BLaER1 treated with 17β-estradiol and CSF1 and Interleukin-3, amounts not matched to agents 10 nM and 100 nM (cell line): ENCODE results near the gene BEAN1.

Experiments
- H3K27ac ChIP-seq, 11 experiments: shearing (Covaris generic); formaldehyde crosslinking; 2 replicates each; pipeline ENCODE4 v1.8.1; 2022
- H3K27me3 ChIP-seq, 11 experiments: shearing (Covaris generic); formaldehyde crosslinking; 2 replicates each; pipeline ENCODE4 v1.8.1; 2022
- H3K36me3 ChIP-seq, 11 experiments: shearing (Covaris generic); formaldehyde crosslinking; 2 replicates each; pipeline ENCODE4 v1.8.1; 2022
- H3K4me1 ChIP-seq, 10 experiments: shearing (Covaris generic); formaldehyde crosslinking; 2 replicates each; pipeline ENCODE4 v1.8.1; 2022
- H3K4me2 ChIP-seq, 11 experiments: shearing (Covaris generic); formaldehyde crosslinking; 2 replicates each; pipeline ENCODE4 v1.8.1; 2022
- H3K4me3 ChIP-seq, 10 experiments: shearing (Covaris generic); formaldehyde crosslinking; 2 replicates each; pipeline ENCODE4 v1.8.1; 2022
- H3K9ac ChIP-seq, 11 experiments: shearing (Covaris generic); formaldehyde crosslinking; 2 replicates each; pipeline ENCODE4 v1.8.1; 2022
- H3K9me3 ChIP-seq, 11 experiments: shearing (Covaris generic); formaldehyde crosslinking; replicated peaks in 1 of 11; 2 replicates each; pipeline ENCODE4 v1.8.1; 2022
- H4K20me1 ChIP-seq, 11 experiments: shearing (Covaris generic); formaldehyde crosslinking; 2 replicates each; pipeline ENCODE4 v1.8.1; 2022
- Cebpa-rat ChIP-seq, 11 experiments: shearing (Covaris generic); IDR thresholded peaks; 2 replicates each; pipeline ENCODE4 v1.8.1; 2022

BEAN1 gene

DNA sequence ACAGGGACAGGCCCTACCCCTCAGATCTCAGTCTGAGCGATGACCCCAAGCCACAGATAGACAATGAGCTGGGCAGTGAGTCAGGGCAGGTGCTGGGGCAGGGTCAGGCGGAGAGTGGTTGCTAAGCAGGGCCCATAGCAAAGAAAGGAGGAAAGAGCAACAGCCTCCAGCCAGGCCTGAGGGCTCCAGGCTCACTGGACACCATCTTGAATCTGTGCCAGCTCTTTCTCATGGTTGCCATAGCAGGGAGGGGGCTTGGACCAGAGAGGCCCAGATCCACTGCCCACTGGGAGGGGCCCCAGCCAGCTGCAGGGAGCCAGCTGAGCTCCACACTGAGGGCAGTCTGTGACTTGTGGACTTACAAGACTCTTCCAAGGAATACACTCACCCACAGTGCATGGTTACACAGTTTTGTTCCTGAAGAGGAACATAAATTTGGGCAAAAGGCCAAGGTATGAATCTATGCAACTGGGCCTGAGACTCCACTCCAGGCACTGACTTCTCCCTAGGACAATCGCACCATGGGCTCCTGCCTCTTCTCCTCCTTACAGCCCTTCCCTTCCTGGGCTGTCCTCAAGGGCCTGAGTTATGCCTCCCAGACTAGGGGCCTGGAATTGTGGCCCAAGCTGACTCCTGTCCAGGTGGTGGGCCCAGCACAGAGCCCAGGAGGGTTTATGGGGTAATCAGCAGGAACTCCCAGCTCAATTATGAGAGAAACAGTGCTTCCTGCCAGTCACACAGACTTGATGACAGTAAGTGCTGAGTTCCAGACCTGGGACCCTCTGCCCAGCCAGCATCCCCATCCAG lies 59.9 kb downstream of the BEAN1 start:
- no peaks in the 10 kb centered on the region for H3K27me3 ChIP-seq
- H3K9ac ChIP-seq, result peak overlapping the region in 3 of 11 experiments; percentile 4 to 33 (median 12); a peak in 1 of 22 replicates
- H3K27ac ChIP-seq, result peak overlapping the region in 10 of 11 experiments; percentile 9 to 53 (median 28); a peak in 12 of 22 replicates
- TF ChIP-seq Cebpa-rat (IDR thresholded peaks at IDR 0.05), result no peak
- peak overlapping the region; percentile 33 to 88 (median 54) for H3K4me2 ChIP-seq
- H3K9me3 ChIP-seq, result no peaks in the 10 kb centered on the region
- H3K36me3 ChIP-seq, result no peaks in the 10 kb centered on the region
- H3K4me1 ChIP-seq, result peaks cover 57 to 66% (median 61%) of the 10 kb centered on the region in 10 experiments
- no peak overlapping the region for H3K4me3 ChIP-seq
- H4K20me1 ChIP-seq, result no peaks in the 10 kb centered on the region; a peak in 1 of 22 replicates

- Histone ChIP-seq H3K9ac (peak overlapping the region in 4 of 11 experiments; percentile 4 to 33 (median 18); a peak in 2 of 22 replicates), H3K9me3 (no peaks in the 10 kb centered on the region), H3K27ac (peak overlapping the region in 7 of 11 experiments; percentile 7 to 53 (median 31); a peak in 6 of 22 replicates), H3K4me1 (peaks cover 57 to 66% (median 61%) of the 10 kb centered on the region in 10 experiments), H3K36me3 (no peaks in the 10 kb centered on the region), H3K4me3 (no peak overlapping the region), H3K27me3 (no peaks in the 10 kb centered on the region), H4K20me1 (no peaks in the 10 kb centered on the region; a peak in 1 of 22 replicates), H3K4me2 (peak overlapping the region; percentile 33 to 88 (median 54))
- no peak for TF ChIP-seq Cebpa-rat (IDR thresholded peaks at IDR 0.05)
Observed at GRCh38 chr16:66487580-66488275, 60.6 kb downstream of the BEAN1 start.

GRCh38 chr16:66488505-66488904 lies 61.4 kb downstream of the BEAN1 start:
- Histone ChIP-seq H3K36me3 (no peaks in the 10 kb centered on the region), H3K27ac (no peak overlapping the region), H3K27me3 (no peaks in the 10 kb centered on the region), H3K4me3 (no peak overlapping the region), H3K4me1 (peaks cover 51 to 62% (median 56%) of the 10 kb centered on the region in 10 experiments), H3K4me2 (peak overlapping the region in 3 of 11 experiments; percentile 47 to 62 (median 54); a peak in 2 of 22 replicates), H3K9me3 (no peaks in the 10 kb centered on the region), H4K20me1 (no peaks in the 10 kb centered on the region; a peak in 1 of 22 replicates), H3K9ac (no peak overlapping the region)
- no peak for TF ChIP-seq Cebpa-rat (IDR thresholded peaks at IDR 0.05)

GRCh38 chr16:66489385-66489784 lies 62.3 kb downstream of the BEAN1 start:
- no peaks in the 10 kb centered on the region for H3K27me3 ChIP-seq
- no peak for TF ChIP-seq Cebpa-rat (IDR thresholded peaks at IDR 0.05)
- H3K9ac ChIP-seq, result no peak overlapping the region
- H3K4me2 ChIP-seq, result no peak overlapping the region
- H3K9me3 ChIP-seq, result no peaks in the 10 kb centered on the region
- H4K20me1 ChIP-seq, result no peaks in the 10 kb centered on the region; a peak in 1 of 22 replicates
- H3K27ac ChIP-seq, result no peak overlapping the region
- H3K4me3 ChIP-seq, result no peak overlapping the region
- no peaks in the 10 kb centered on the region for H3K36me3 ChIP-seq
- peaks cover 42 to 54% (median 48%) of the 10 kb centered on the region in 10 experiments for H3K4me1 ChIP-seq

- Histone ChIP-seq H3K4me2 (no peak overlapping the region), H3K9me3 (no peaks in the 10 kb centered on the region), H3K36me3 (no peaks in the 10 kb centered on the region), H3K27ac (no peak overlapping the region), H3K4me3 (no peak overlapping the region), H4K20me1 (no peaks in the 10 kb centered on the region; a peak in 1 of 22 replicates), H3K4me1 (peaks cover 38 to 49% (median 44%) of the 10 kb centered on the region in 10 experiments), H3K9ac (no peak overlapping the region), H3K27me3 (no peaks in the 10 kb centered on the region)
- TF ChIP-seq Cebpa-rat (IDR thresholded peaks at IDR 0.05), result no peak
Observed at GRCh38 chr16:66489818-66490217, 62.7 kb downstream of the BEAN1 start.

- Histone ChIP-seq H3K4me1 (peaks cover 28 to 37% (median 32%) of the 10 kb centered on the region in 10 experiments), H3K27ac (peak overlapping the region in 3 of 11 experiments; percentile 10 to 30 (median 10); a peak in 2 of 22 replicates), H3K36me3 (no peaks in the 10 kb centered on the region), H4K20me1 (no peaks in the 10 kb centered on the region; a peak in 1 of 22 replicates), H3K9me3 (peaks cover 0 to 4% (median 0%) of the 10 kb centered on the region in 11 experiments; a peak in 1 of 22 replicates), H3K27me3 (no peaks in the 10 kb centered on the region), H3K4me3 (no peak overlapping the region), H3K4me2 (peak overlapping the region in 10 of 11 experiments; percentile 3 to 63 (median 40); a peak in 18 of 22 replicates), H3K9ac (peak overlapping the region in 3 of 11 experiments; percentile 10 to 29 (median 17); a peak in 2 of 22 replicates)
- TF ChIP-seq Cebpa-rat (IDR thresholded peaks at IDR 0.05), result no peak
Observed at GRCh38 chr16:66490774-66491715, 64.0 kb downstream of the BEAN1 start.

- H3K9me3 ChIP-seq, result peaks cover 0 to 4% (median 0%) of the 10 kb centered on the region in 11 experiments; a peak in 1 of 22 replicates
- H4K20me1 ChIP-seq, result no peaks in the 10 kb centered on the region; a peak in 1 of 22 replicates
- H3K9ac ChIP-seq, result no peak overlapping the region
- 0 out of 22 replicates have a peak overlapping the region, but pooled peaks of 1 of the 11 experiments have one; percentile 63 for H3K4me2 ChIP-seq
- TF ChIP-seq Cebpa-rat (IDR thresholded peaks at IDR 0.05), result no peak
- H3K27ac ChIP-seq, result no peak overlapping the region
- no peaks in the 10 kb centered on the region for H3K27me3 ChIP-seq
- no peak overlapping the region for H3K4me3 ChIP-seq
- peaks cover 26 to 32% (median 28%) of the 10 kb centered on the region in 10 experiments for H3K4me1 ChIP-seq
- H3K36me3 ChIP-seq, result no peaks in the 10 kb centered on the region
Observed at GRCh38 chr16:66491716-66492064, 64.6 kb downstream of the BEAN1 start.
